ENCODE data around the gene IFT20. TPM values are rescaled to one million over a fixed set of nuclear protein-coding genes. Genes with fewer than 3 reads are reported as not detected.
A peak's percentile ranks its signal among the peaks of the same experiment; 100 is the strongest.

The IFT20 gene
- total RNA-seq, 1 donor from 2014 or later: 25.9 TPM

GRCh38 chr17:28335959-28336871, 943 bp upstream of the IFT20 start:
- H3K27me3 Mint-ChIP-seq: no peaks in the 10 kb centered on the region
- TF ChIP-seq, protein P1, sequence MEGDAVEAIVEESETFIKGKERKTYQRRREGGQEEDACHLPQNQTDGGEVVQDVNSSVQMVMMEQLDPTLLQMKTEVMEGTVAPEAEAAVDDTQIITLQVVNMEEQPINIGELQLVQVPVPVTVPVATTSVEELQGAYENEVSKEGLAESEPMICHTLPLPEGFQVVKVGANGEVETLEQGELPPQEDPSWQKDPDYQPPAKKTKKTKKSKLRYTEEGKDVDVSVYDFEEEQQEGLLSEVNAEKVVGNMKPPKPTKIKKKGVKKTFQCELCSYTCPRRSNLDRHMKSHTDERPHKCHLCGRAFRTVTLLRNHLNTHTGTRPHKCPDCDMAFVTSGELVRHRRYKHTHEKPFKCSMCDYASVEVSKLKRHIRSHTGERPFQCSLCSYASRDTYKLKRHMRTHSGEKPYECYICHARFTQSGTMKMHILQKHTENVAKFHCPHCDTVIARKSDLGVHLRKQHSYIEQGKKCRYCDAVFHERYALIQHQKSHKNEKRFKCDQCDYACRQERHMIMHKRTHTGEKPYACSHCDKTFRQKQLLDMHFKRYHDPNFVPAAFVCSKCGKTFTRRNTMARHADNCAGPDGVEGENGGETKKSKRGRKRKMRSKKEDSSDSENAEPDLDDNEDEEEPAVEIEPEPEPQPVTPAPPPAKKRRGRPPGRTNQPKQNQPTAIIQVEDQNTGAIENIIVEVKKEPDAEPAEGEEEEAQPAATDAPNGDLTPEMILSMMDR (IDR thresholded peaks at IDR 0.05): no peak
- no peaks in the 10 kb centered on the region for H3K9me3 Mint-ChIP-seq
- H3K4me3 Mint-ChIP-seq: peak overlapping the region; percentile 96
- intact Hi-C loops (cut with micrococcal nuclease): loop anchor here (1.0 to 2.0 kb wide), 8 partner anchors 17 to 530 kb away; partner anchors contain the start of genes LYRM9, POLDIP2, SARM1 and SLC46A1
- no peak for ATAC-seq (ENCODE audit: low read depth)
- CTCF ChIA-PET: interaction anchor here (1.4 to 1.5 kb wide), 2 partner anchors 80 to 531 kb away, joined by 5 to 8 read pairs; no protein-coding TSS in a partner anchor
- no peak for DNase-seq
- POLR2A ChIA-PET: interaction anchor here (0.6 to 4.3 kb wide), 19 partner anchors 9 to 1668 kb away, joined by 3 to 110 read pairs (median 3); partner anchors contain the start of genes ALDOC, BLTP2, POLDIP2 and RPL23A
- peaks cover 37% of the 10 kb centered on the region for H3K4me1 Mint-ChIP-seq
- H3K36me3 Mint-ChIP-seq (ENCODE audit: low read depth): peaks cover 32% of the 10 kb centered on the region
- H3K27ac Mint-ChIP-seq: peak overlapping the region; percentile 89

DNA sequence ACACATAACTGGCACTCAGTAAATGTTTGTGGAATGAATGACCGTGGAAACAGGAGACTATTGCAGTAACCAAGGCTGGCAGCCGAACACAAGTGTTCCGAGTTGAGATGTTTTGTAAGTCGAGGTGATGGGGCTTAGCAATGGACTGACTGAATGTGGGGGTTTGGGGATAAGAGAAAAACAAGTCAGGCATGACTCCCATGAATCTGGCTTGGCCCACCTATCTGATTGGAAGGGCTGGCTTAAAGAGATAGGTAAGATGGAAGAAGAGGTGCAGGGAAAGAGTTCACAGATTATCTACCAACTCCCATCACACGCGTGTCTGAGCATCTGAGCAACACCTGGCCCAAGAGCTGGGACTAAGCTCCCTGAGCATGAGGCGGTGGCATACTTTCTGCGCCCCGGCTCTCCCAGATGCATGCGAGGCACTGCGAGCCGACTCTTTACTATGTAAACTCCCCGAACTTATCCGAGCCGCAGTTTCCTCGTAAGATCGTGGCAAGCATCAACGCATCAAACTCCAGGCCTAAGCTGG, 539 bp downstream of the IFT20 start:
- Mint-ChIP-seq H3K4me3 (peak overlapping the region; percentile 96), H3K9me3 (no peaks in the 10 kb centered on the region), H3K27ac (peak overlapping the region; percentile 89), H3K36me3 (ENCODE audit: low read depth) (peaks cover 29% of the 10 kb centered on the region), H3K4me1 (peaks cover 37% of the 10 kb centered on the region), H3K27me3 (no peaks in the 10 kb centered on the region)
- CTCF ChIA-PET: interaction anchor here (1.4 to 1.5 kb wide), 2 partner anchors 82 to 529 kb away, joined by 5 to 8 read pairs; no protein-coding TSS in a partner anchor
- no peak for ATAC-seq (ENCODE audit: low read depth)
- TF ChIP-seq, protein P1 (IDR thresholded peaks at IDR 0.05): no peak
- no peak for DNase-seq
- POLR2A ChIA-PET: interaction anchor here (0.9 to 4.3 kb wide), 15 partner anchors 16 to 617 kb away, joined by 3 to 110 read pairs (median 5); partner anchors contain the start of genes BLTP2, POLDIP2, RPL23A and SARM1
- intact Hi-C loops (cut with micrococcal nuclease): loop anchor here (1.0 to 2.0 kb wide), 8 partner anchors 15 to 528 kb away; partner anchors contain the start of genes LYRM9, POLDIP2, SARM1 and SLC46A1

- no peak for DNase-seq
- CTCF ChIA-PET: no interaction called here
- intact Hi-C loops (cut with micrococcal nuclease): loop anchor here (2.0 kb wide), 1 partner anchor 441 kb away; the partner anchor contains the start of gene LYRM9
These were observed 1.1 kb downstream of the IFT20 start for GRCh38 chr17:28334171-28334570.

DNA sequence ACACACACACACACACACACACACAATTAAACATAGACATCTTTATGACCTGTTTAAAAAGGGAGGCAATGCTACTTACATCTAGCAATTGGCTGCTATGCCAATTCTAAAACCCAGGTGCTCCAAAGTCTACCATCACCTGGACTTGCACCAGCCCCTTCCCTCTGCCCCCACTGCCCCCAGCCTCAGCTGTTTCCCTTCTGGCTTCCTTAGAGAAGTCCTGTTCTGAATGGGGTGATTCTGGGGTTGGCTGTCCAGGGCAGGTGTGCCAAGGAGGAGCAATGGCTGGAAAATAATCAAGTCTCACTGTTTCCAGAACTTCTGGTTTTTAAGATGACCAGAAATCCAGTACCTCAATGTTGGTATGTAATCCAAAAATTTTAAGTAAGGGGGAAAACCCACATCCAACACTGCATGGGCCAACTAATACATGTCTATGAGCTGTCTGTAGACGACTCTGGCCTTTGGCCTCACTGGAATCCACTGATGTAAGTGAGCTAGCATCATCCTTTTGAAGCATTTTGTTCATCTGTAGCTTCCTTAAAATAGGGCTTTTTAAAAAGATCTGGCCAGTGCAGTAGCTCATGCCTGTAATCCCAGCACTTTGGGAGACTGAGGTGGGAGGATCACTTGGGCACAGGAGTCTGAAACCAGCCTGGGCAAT, 2.1 kb downstream of the IFT20 start:
- Mint-ChIP-seq H3K36me3 (ENCODE audit: low read depth) (peaks cover 38% of the 10 kb centered on the region), H3K4me1 (peaks cover 35% of the 10 kb centered on the region), H3K27me3 (no peaks in the 10 kb centered on the region), H3K27ac (no peak overlapping the region), H3K4me3 (no peak overlapping the region), H3K9me3 (no peaks in the 10 kb centered on the region)
- TF ChIP-seq, protein P1 (IDR thresholded peaks at IDR 0.05): no peak
- ChIA-PET POLR2A (interaction anchor here (0.7 to 4.3 kb wide), 2 partner anchors 25 to 217 kb away, joined by 3 to 110 read pairs; partner anchors contain the start of gene POLDIP2), CTCF (interaction anchor here (1.0 kb wide), 1 partner anchor 37 kb away, joined by 3 read pairs; the partner anchor contains the start of gene VTN)
- intact Hi-C loops (cut with micrococcal nuclease): no loop called here
- DNase-seq (no peak), ATAC-seq (ENCODE audit: low read depth) (no peak)

More at GRCh38 chr17:28334171-28334570, 1.1 kb downstream of the IFT20 start:
- POLR2A ChIA-PET: interaction anchor here (4.3 kb wide), 1 partner anchor 24 kb away, joined by 110 read pairs; the partner anchor contains the start of gene POLDIP2
- Mint-ChIP-seq H3K36me3 (ENCODE audit: low read depth) (peaks cover 28% of the 10 kb centered on the region), H3K27me3 (no peaks in the 10 kb centered on the region), H3K4me3 (peak overlapping the region; percentile 96), H3K27ac (peak overlapping the region; percentile 89), H3K4me1 (peaks cover 35% of the 10 kb centered on the region), H3K9me3 (no peaks in the 10 kb centered on the region)
- ATAC-seq (ENCODE audit: low read depth): no peak
- TF ChIP-seq, protein P1 (IDR thresholded peaks at IDR 0.05): no peak

Measured in activated B cell treated with CpG ODN at 0.5 μM for 24 hours (primary cell).